ENCODE results near the gene SELPLG.

DNA sequence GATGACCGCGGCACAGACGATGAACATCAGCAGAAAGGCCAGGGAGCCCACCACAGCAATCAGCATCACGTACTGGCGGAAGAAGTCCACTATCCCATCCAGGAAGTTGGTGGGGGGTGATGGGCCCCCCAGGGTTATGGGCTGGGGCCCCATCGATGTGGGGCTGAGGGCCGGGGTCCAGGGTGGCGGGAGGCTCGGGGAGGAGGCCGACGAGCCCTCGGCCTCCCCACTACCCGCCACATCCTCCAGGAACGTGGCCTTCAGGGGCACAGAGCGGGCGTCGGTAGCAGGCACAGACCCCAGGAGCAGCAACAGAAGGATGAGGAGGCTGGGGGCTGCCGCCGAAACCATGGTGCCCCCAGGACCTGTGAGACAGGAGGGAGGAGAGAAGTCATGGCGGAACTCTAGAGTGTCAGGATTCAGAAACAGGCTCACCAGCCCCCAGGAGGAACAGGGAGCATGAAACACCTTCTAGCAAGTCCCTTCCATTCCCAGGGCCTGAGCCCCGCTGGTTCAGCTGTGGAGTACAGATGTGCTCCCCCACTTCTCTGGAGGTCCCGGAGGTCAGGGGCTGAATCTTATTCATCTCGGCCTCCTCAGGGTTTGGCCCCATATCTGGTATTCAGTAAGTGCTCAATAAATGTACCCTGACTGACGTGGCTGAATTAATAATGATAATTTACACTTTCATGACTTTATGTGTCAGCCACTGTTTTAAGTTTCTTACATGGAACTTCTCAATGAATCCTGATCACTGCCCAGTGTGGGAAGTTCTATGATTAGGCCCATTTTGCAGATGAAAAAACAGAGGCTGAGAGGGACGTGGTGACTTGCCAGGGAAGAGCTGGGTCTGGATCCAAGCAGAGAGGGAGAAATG, 41.4 kb downstream of the SELPLG start:
- TF ChIP-seq, protein P1, sequence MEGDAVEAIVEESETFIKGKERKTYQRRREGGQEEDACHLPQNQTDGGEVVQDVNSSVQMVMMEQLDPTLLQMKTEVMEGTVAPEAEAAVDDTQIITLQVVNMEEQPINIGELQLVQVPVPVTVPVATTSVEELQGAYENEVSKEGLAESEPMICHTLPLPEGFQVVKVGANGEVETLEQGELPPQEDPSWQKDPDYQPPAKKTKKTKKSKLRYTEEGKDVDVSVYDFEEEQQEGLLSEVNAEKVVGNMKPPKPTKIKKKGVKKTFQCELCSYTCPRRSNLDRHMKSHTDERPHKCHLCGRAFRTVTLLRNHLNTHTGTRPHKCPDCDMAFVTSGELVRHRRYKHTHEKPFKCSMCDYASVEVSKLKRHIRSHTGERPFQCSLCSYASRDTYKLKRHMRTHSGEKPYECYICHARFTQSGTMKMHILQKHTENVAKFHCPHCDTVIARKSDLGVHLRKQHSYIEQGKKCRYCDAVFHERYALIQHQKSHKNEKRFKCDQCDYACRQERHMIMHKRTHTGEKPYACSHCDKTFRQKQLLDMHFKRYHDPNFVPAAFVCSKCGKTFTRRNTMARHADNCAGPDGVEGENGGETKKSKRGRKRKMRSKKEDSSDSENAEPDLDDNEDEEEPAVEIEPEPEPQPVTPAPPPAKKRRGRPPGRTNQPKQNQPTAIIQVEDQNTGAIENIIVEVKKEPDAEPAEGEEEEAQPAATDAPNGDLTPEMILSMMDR (IDR thresholded peaks at IDR 0.05), result no peak
- TF ChIP-seq EZH2 (IDR thresholded peaks at IDR 0.05), result no peak

Data from neural progenitor cell (in vitro differentiated cells).